Neural progenitor cell (in vitro differentiated cells): ENCODE data around the gene DRP2.

Source experiments
- CTCF ChIP-seq: fragments of 200-600 bp; sonication (generic); IDR thresholded peaks from 2 replicates; pipeline ENCODE4 v1.5.1; 2017; ENCODE audit warnings: antibody characterized with exemption, mild to moderate bottlenecking
- EZH2 ChIP-seq: fragments of 200-600 bp; sonication (generic); IDR thresholded peaks from 2 replicates; pipeline ENCODE4 v1.6.1; 2017; ENCODE audit warnings: antibody characterized with exemption, mild to moderate bottlenecking, moderate library complexity
- EZH2phosphoT487 ChIP-seq: fragments of 200-600 bp; sonication (generic); IDR thresholded peaks from 2 replicates; pipeline ENCODE4 v1.6.1; 2017; ENCODE audit warnings: antibody characterized with exemption

GRCh38 chrX:101176439-101176838, 43.1 kb upstream of the DRP2 start:
- TF ChIP-seq CTCF (no peak), EZH2 (no peak), EZH2phosphoT487 (no peak)
